Mammary epithelial cell (primary cell): ENCODE data around the gene FBXW2.

Experiments
- EZH2 ChIP-seq: IDR thresholded peaks from 2 replicates; pipeline ENCODE4 v1.6.1; 2012; ENCODE audit warnings: low read length, inconsistent platforms, borderline replicate concordance
- TF ChIP-seq, protein P1 (sequence below), 2 donors: IDR thresholded peaks in 1 of 2; conservative IDR thresholded peaks in 1 of 2; 2 replicates each; pipeline ENCODE4 v1.5.1; 2011 to 2012; ENCODE audit warnings: inconsistent platforms in 2 of 2, low read length in 2 of 2, mild to moderate bottlenecking in 2 of 2, control low read depth in 1 of 2, low read depth in 1 of 2; ENCODE audit not compliant: insufficient read depth in 1 of 2; ENCODE audit errors: extremely low read depth in 1 of 2

DNA sequence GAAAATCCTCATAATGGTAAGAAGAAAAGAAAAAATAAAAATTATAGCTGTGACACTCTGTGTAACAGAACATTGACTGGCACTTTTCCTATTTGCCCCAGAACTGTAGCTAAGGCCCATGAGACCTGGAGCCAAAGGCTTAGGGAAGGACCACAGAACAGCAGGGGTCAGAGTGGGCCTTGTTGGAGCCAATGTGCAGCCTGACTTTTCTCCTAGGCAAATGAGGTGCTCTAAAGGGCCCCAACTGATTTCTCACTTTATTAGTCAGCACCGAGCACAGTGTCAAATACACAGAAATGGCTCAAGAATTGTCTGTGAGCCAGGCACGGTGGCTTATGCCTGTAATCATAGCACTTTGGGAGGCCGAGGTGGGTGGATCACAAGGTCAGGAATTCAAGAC lies 74.9 kb downstream of the FBXW2 start:
- TF ChIP-seq, protein P1, sequence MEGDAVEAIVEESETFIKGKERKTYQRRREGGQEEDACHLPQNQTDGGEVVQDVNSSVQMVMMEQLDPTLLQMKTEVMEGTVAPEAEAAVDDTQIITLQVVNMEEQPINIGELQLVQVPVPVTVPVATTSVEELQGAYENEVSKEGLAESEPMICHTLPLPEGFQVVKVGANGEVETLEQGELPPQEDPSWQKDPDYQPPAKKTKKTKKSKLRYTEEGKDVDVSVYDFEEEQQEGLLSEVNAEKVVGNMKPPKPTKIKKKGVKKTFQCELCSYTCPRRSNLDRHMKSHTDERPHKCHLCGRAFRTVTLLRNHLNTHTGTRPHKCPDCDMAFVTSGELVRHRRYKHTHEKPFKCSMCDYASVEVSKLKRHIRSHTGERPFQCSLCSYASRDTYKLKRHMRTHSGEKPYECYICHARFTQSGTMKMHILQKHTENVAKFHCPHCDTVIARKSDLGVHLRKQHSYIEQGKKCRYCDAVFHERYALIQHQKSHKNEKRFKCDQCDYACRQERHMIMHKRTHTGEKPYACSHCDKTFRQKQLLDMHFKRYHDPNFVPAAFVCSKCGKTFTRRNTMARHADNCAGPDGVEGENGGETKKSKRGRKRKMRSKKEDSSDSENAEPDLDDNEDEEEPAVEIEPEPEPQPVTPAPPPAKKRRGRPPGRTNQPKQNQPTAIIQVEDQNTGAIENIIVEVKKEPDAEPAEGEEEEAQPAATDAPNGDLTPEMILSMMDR (conservative IDR thresholded peaks at IDR 0.05 in 1 of 2, IDR thresholded peaks at IDR 0.05 in 1 of 2; ENCODE audit: extremely low read depth in 1 of 2, insufficient read depth in 1 of 2, low read depth in 1 of 2, low read length in 2 of 2), result no peak
- TF ChIP-seq EZH2, result no peak
